Panc1 (cell line): ENCODE results near the gene ZBTB46.

ENCODE experiments used
- CTCF ChIP-seq: fragments of 450-650 bp; IDR thresholded peaks from 2 replicates; pipeline ENCODE4 v1.5.1; 2017; ENCODE audit warnings: mild to moderate bottlenecking
- POLR2AphosphoS5 ChIP-seq: IDR thresholded peaks from 2 replicates; pipeline ENCODE4 v1.6.1; 2012; ENCODE audit warnings: mild to moderate bottlenecking, low read depth, low read length, moderate library complexity
- SIN3A ChIP-seq: IDR thresholded peaks from 2 replicates; pipeline ENCODE4 v1.6.1; 2012; ENCODE audit warnings: low read depth, mild to moderate bottlenecking, low read length, moderate library complexity, borderline replicate concordance; ENCODE audit not compliant: insufficient read depth
- TCF7L2 ChIP-seq: IDR thresholded peaks from 2 replicates; pipeline ENCODE4 v1.6.1; 2011; ENCODE audit warnings: mild to moderate bottlenecking, low read depth, low read length, inconsistent platforms
- TF ChIP-seq, protein P1 (sequence below), 2 experiments: IDR thresholded peaks; 2 replicates each; pipeline ENCODE4 v1.6.1; 2011 to 2012; ENCODE audit warnings: low read depth in 2 of 2, control low read depth in 1 of 2, low read length in 1 of 2, mild to moderate bottlenecking in 1 of 2, moderate library complexity in 1 of 2; ENCODE audit not compliant: insufficient read depth in 1 of 2

DNA sequence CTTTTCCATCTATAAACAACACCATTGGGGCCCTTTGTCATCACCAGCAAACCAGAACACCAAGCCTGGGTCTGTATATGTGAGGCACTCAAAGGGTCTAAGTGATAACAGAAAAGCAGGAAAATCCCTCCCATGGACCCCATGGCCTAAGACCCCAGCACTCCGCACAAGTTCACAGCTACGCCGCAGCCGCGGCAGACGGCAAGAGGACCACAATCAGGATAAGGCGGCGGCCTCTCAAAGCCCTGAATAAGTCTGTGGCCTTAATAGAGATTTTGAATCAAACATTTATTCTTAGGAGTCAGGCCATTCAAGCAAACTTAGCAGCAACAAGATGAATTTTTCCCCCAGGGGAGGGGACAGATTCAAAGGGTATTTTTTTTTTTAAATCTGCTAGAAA is 2.9 kb downstream of the ZBTB46 start:
- TF ChIP-seq CTCF (no peak), POLR2AphosphoS5 (no peak), SIN3A (no peak), TCF7L2 (no peak)
- TF ChIP-seq, protein P1, sequence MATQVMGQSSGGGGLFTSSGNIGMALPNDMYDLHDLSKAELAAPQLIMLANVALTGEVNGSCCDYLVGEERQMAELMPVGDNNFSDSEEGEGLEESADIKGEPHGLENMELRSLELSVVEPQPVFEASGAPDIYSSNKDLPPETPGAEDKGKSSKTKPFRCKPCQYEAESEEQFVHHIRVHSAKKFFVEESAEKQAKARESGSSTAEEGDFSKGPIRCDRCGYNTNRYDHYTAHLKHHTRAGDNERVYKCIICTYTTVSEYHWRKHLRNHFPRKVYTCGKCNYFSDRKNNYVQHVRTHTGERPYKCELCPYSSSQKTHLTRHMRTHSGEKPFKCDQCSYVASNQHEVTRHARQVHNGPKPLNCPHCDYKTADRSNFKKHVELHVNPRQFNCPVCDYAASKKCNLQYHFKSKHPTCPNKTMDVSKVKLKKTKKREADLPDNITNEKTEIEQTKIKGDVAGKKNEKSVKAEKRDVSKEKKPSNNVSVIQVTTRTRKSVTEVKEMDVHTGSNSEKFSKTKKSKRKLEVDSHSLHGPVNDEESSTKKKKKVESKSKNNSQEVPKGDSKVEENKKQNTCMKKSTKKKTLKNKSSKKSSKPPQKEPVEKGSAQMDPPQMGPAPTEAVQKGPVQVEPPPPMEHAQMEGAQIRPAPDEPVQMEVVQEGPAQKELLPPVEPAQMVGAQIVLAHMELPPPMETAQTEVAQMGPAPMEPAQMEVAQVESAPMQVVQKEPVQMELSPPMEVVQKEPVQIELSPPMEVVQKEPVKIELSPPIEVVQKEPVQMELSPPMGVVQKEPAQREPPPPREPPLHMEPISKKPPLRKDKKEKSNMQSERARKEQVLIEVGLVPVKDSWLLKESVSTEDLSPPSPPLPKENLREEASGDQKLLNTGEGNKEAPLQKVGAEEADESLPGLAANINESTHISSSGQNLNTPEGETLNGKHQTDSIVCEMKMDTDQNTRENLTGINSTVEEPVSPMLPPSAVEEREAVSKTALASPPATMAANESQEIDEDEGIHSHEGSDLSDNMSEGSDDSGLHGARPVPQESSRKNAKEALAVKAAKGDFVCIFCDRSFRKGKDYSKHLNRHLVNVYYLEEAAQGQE (IDR thresholded peaks at IDR 0.05; ENCODE audit: insufficient read depth in 1 of 2, low read depth in 2 of 2, low read length in 1 of 2), result no peak
